H1 (cell line): ENCODE measurements around the gene TRHDE. TPM values are rescaled to one million over a fixed set of nuclear protein-coding genes. Genes with fewer than 3 reads are reported as not detected.

Experiments
- polyA plus RNA-seq, 7 experiments: library from polyadenylated mRNA; depleted of rRNA in 3 of 7; stranded (reverse) in 5 of 7; unstranded in 2 of 7; fragments of >200 nt in 5 of 7; fragments of 200-250 nt in 2 of 7; gene quantifications; 1 replicate in 5 of 7; 2 replicates in 1 of 7; 4 replicates in 1 of 7; pipeline versions ENCODE4 v1.2.1 to v1.2.3, GENCODE V29; 2011 to 2013; ENCODE audit warnings: missing spikeins in 2 of 7, mixed read lengths in 2 of 7
- total RNA-seq: library from RNA; stranded (reverse); fragmentation: NEBNext Ultra II Directional; extraction: Animal tissue kit (Norgen Biotek cat#: 25700); gene quantifications from 2 replicates; pipeline ENCODE4 v1.2.1, GENCODE V29; 2021
- TF ChIP-seq, protein P1 (sequence below): fragments of 300-600 bp; sonication (generic); IDR thresholded peaks from 2 replicates; pipeline ENCODE4 v1.7.1; 2012; ENCODE audit warnings: low read length, moderate library complexity, mild to moderate bottlenecking, inconsistent platforms; ENCODE audit not compliant: insufficient replicate concordance

TRHDE gene
- total and polyA plus RNA-seq, 2 of the 8 experiments (the other 6 are each of a cell fraction or from before 2014, with no cell fraction given) = 1.3 to 5.0 TPM

DNA sequence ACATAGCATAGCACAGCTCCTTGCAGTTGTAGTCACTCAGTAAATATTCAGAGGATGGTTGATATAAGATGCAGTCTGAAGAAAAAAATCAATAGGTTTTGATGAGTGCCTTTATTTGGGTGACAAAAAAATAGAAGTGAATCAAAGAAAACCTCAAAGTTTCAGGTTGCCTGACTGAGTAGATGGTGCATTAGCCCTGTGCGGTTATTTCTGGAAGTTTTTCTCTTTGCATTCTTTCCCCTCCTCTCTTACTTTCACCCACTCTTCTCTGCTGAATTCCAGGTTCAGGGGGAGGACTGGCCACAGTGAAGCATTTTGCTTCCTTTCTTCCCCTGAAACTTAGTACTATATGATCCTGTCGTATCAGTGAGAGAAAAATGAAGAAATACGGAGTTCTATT lies 28.6 kb downstream of the TRHDE start (continued):
- TF ChIP-seq, protein P1, sequence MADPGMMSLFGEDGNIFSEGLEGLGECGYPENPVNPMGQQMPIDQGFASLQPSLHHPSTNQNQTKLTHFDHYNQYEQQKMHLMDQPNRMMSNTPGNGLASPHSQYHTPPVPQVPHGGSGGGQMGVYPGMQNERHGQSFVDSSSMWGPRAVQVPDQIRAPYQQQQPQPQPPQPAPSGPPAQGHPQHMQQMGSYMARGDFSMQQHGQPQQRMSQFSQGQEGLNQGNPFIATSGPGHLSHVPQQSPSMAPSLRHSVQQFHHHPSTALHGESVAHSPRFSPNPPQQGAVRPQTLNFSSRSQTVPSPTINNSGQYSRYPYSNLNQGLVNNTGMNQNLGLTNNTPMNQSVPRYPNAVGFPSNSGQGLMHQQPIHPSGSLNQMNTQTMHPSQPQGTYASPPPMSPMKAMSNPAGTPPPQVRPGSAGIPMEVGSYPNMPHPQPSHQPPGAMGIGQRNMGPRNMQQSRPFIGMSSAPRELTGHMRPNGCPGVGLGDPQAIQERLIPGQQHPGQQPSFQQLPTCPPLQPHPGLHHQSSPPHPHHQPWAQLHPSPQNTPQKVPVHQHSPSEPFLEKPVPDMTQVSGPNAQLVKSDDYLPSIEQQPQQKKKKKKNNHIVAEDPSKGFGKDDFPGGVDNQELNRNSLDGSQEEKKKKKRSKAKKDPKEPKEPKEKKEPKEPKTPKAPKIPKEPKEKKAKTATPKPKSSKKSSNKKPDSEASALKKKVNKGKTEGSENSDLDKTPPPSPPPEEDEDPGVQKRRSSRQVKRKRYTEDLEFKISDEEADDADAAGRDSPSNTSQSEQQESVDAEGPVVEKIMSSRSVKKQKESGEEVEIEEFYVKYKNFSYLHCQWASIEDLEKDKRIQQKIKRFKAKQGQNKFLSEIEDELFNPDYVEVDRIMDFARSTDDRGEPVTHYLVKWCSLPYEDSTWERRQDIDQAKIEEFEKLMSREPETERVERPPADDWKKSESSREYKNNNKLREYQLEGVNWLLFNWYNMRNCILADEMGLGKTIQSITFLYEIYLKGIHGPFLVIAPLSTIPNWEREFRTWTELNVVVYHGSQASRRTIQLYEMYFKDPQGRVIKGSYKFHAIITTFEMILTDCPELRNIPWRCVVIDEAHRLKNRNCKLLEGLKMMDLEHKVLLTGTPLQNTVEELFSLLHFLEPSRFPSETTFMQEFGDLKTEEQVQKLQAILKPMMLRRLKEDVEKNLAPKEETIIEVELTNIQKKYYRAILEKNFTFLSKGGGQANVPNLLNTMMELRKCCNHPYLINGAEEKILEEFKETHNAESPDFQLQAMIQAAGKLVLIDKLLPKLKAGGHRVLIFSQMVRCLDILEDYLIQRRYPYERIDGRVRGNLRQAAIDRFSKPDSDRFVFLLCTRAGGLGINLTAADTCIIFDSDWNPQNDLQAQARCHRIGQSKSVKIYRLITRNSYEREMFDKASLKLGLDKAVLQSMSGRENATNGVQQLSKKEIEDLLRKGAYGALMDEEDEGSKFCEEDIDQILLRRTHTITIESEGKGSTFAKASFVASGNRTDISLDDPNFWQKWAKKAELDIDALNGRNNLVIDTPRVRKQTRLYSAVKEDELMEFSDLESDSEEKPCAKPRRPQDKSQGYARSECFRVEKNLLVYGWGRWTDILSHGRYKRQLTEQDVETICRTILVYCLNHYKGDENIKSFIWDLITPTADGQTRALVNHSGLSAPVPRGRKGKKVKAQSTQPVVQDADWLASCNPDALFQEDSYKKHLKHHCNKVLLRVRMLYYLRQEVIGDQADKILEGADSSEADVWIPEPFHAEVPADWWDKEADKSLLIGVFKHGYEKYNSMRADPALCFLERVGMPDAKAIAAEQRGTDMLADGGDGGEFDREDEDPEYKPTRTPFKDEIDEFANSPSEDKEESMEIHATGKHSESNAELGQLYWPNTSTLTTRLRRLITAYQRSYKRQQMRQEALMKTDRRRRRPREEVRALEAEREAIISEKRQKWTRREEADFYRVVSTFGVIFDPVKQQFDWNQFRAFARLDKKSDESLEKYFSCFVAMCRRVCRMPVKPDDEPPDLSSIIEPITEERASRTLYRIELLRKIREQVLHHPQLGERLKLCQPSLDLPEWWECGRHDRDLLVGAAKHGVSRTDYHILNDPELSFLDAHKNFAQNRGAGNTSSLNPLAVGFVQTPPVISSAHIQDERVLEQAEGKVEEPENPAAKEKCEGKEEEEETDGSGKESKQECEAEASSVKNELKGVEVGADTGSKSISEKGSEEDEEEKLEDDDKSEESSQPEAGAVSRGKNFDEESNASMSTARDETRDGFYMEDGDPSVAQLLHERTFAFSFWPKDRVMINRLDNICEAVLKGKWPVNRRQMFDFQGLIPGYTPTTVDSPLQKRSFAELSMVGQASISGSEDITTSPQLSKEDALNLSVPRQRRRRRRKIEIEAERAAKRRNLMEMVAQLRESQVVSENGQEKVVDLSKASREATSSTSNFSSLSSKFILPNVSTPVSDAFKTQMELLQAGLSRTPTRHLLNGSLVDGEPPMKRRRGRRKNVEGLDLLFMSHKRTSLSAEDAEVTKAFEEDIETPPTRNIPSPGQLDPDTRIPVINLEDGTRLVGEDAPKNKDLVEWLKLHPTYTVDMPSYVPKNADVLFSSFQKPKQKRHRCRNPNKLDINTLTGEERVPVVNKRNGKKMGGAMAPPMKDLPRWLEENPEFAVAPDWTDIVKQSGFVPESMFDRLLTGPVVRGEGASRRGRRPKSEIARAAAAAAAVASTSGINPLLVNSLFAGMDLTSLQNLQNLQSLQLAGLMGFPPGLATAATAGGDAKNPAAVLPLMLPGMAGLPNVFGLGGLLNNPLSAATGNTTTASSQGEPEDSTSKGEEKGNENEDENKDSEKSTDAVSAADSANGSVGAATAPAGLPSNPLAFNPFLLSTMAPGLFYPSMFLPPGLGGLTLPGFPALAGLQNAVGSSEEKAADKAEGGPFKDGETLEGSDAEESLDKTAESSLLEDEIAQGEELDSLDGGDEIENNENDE = no peak
